WTC11 (cell line): ENCODE measurements around the gene ESR2. TPM values are rescaled to one million over a fixed set of nuclear protein-coding genes. Genes with fewer than 3 reads are reported as not detected.
A peak's percentile ranks its signal among the peaks of the same experiment; 100 is the strongest.

Experiments
- ATAC-seq: fragments of 200-7000 bp; cut with Tn5 transposase; 2 replicates; pipeline ENCODE4 v1.10.0; 2021; ENCODE audit warnings: mild to moderate bottlenecking, moderate library complexity
- CTCF ChIA-PET: fragments of 300-600 bp; sonication (Branson Sonifier 250); formaldehyde crosslinking; loops from one replicate; lab custom pipeline; 2021; ENCODE audit warnings: antibody characterized with exemption; lab: Charles Lee
- POLR2A ChIA-PET: fragments of 350-600 bp; sonication (Branson Sonifier 250); formaldehyde crosslinking; loops from one replicate; lab custom pipeline; 2021; ENCODE audit warnings: antibody characterized with exemption; lab: Charles Lee
- DNase-seq: peaks from one replicate; pipeline ENCODE4 v3.0.0; 2021; ENCODE audit warnings: low spot score
- H3K27ac Mint-ChIP-seq: 2 replicates; pipeline ENCODE4 v1.8.0; 2021; ENCODE audit warnings: mixed read lengths
- H3K27me3 Mint-ChIP-seq: 2 replicates; pipeline ENCODE4 v1.8.0; 2021; ENCODE audit warnings: low read depth, mild to moderate bottlenecking, moderate library complexity, mixed read lengths
- H3K36me3 Mint-ChIP-seq: 2 replicates; pipeline ENCODE4 v1.8.0; 2021; ENCODE audit warnings: mixed read lengths
- H3K4me1 Mint-ChIP-seq: 2 replicates; pipeline ENCODE4 v1.8.0; 2022; ENCODE audit warnings: mixed read lengths
- H3K4me3 Mint-ChIP-seq: 2 replicates; pipeline ENCODE4 v1.8.0; 2021; ENCODE audit warnings: mild to moderate bottlenecking, moderate library complexity, mixed read lengths
- H3K9me3 Mint-ChIP-seq: 2 replicates; pipeline ENCODE4 v1.8.0; 2021; ENCODE audit warnings: mixed read lengths
- FOXJ3 ChIP-seq: sonication (generic); formaldehyde crosslinking; IDR thresholded peaks from 2 replicates; pipeline ENCODE4 v1.9.0; 2021; ENCODE audit warnings: missing genetic modification reagents, mild to moderate bottlenecking, borderline replicate concordance
- FOXP1 ChIP-seq: sonication (generic); formaldehyde crosslinking; IDR thresholded peaks from 2 replicates; pipeline ENCODE4 v1.8.0; 2022; ENCODE audit warnings: missing genetic modification reagents, mild to moderate bottlenecking, moderate library complexity, borderline replicate concordance
- HMGA2 ChIP-seq: fragments of 250-450 bp; sonication (Bioruptor Pico); IDR thresholded peaks from 2 replicates; pipeline ENCODE4 v1.4.0; 2021; ENCODE audit warnings: mild to moderate bottlenecking, moderate library complexity
- NFYB ChIP-seq: sonication (generic); formaldehyde crosslinking; conservative IDR thresholded peaks from 2 replicates; pipeline ENCODE4 v1.8.0; 2022; ENCODE audit warnings: low read depth, missing genetic modification reagents
- NR3C1 ChIP-seq: sonication (generic); formaldehyde crosslinking; conservative IDR thresholded peaks from 2 replicates; pipeline ENCODE4 v1.8.1; 2023; ENCODE audit warnings: low read depth, mild to moderate bottlenecking, missing genetic modification reagents
- USF2 ChIP-seq: sonication (generic); formaldehyde crosslinking; IDR thresholded peaks from 2 replicates; pipeline ENCODE4 v1.8.1; 2023; ENCODE audit warnings: mild to moderate bottlenecking, missing genetic modification reagents, moderate library complexity
- total RNA-seq: library from RNA; stranded (reverse); gene quantifications from 3 replicates; pipeline ENCODE4 v1.2.3, GENCODE V29; 2021
- TF ChIP-seq, protein P1 (sequence below): fragments of 250-450 bp; sonication (Bioruptor Pico); IDR thresholded peaks from 2 replicates; pipeline ENCODE4 v1.9.0; 2021; ENCODE audit warnings: moderate library complexity, mild to moderate bottlenecking, inconsistent platforms, borderline replicate concordance
- TF ChIP-seq, protein P2 (sequence below): sonication (generic); formaldehyde crosslinking; IDR thresholded peaks from 2 replicates; pipeline ENCODE4 v1.8.1; 2023; ENCODE audit warnings: mild to moderate bottlenecking, missing genetic modification reagents
- TF ChIP-seq, protein P3 (sequence below): fragments of 250-450 bp; sonication (Bioruptor Pico); IDR thresholded peaks from 2 replicates; pipeline ENCODE4 v1.9.0; 2021; ENCODE audit warnings: mild to moderate bottlenecking
- TF ChIP-seq, protein P4 (sequence below): sonication (generic); formaldehyde crosslinking; IDR thresholded peaks from 2 replicates; pipeline ENCODE4 v1.8.1; 2022; ENCODE audit warnings: missing genetic modification reagents, borderline replicate concordance
- TF ChIP-seq, protein P5 (sequence below): sonication (generic); formaldehyde crosslinking; IDR thresholded peaks from 2 replicates; pipeline ENCODE4 v1.8.1; 2022; ENCODE audit warnings: low read depth, mild to moderate bottlenecking, moderate library complexity, missing genetic modification reagents, borderline replicate concordance
- TF ChIP-seq, protein P6 (sequence below): sonication (generic); formaldehyde crosslinking; IDR thresholded peaks from 2 replicates; pipeline ENCODE4 v1.8.1; 2022; ENCODE audit warnings: mild to moderate bottlenecking, moderate library complexity, missing genetic modification reagents
- TF ChIP-seq, protein P7 (sequence below): sonication (generic); formaldehyde crosslinking; IDR thresholded peaks from 2 replicates; pipeline ENCODE4 v1.8.1; 2022; ENCODE audit warnings: low read depth, missing genetic modification reagents, borderline replicate concordance
- TF ChIP-seq, protein P8 (sequence below): sonication (generic); formaldehyde crosslinking; IDR thresholded peaks from 2 replicates; pipeline ENCODE4 v1.8.0; 2022; ENCODE audit warnings: missing genetic modification reagents

Gene ESR2
- total RNA-seq, 1 experiment from 2014 or later, result 0.50 TPM

- Mint-ChIP-seq H3K4me3 (no peak overlapping the region), H3K36me3 (peaks cover 37% of the 10 kb centered on the region), H3K4me1 (peaks cover 16% of the 10 kb centered on the region), H3K27me3 (no peaks in the 10 kb centered on the region), H3K27ac (peak overlapping the region; percentile 31; the same call in 1 of the 2 replicates), H3K9me3 (no peaks in the 10 kb centered on the region)
- POLR2A ChIA-PET, result no interaction called here
- ATAC-seq (no peak), DNase-seq (no peak)
- TF ChIP-seq, protein P1, sequence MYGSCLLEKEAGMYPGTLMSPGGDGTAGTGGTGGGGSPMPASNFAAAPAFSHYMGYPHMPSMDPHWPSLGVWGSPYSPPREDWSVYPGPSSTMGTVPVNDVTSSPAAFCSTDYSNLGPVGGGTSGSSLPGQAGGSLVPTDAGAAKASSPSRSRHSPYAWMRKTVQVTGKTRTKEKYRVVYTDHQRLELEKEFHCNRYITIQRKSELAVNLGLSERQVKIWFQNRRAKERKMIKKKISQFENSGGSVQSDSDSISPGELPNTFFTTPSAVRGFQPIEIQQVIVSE (CRISPR knock-in tag), result no peak
- TF ChIP-seq, protein P2, sequence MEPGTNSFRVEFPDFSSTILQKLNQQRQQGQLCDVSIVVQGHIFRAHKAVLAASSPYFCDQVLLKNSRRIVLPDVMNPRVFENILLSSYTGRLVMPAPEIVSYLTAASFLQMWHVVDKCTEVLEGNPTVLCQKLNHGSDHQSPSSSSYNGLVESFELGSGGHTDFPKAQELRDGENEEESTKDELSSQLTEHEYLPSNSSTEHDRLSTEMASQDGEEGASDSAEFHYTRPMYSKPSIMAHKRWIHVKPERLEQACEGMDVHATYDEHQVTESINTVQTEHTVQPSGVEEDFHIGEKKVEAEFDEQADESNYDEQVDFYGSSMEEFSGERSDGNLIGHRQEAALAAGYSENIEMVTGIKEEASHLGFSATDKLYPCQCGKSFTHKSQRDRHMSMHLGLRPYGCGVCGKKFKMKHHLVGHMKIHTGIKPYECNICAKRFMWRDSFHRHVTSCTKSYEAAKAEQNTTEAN (CRISPR knock-in tag), result no peak
- TF ChIP-seq, protein P3, sequence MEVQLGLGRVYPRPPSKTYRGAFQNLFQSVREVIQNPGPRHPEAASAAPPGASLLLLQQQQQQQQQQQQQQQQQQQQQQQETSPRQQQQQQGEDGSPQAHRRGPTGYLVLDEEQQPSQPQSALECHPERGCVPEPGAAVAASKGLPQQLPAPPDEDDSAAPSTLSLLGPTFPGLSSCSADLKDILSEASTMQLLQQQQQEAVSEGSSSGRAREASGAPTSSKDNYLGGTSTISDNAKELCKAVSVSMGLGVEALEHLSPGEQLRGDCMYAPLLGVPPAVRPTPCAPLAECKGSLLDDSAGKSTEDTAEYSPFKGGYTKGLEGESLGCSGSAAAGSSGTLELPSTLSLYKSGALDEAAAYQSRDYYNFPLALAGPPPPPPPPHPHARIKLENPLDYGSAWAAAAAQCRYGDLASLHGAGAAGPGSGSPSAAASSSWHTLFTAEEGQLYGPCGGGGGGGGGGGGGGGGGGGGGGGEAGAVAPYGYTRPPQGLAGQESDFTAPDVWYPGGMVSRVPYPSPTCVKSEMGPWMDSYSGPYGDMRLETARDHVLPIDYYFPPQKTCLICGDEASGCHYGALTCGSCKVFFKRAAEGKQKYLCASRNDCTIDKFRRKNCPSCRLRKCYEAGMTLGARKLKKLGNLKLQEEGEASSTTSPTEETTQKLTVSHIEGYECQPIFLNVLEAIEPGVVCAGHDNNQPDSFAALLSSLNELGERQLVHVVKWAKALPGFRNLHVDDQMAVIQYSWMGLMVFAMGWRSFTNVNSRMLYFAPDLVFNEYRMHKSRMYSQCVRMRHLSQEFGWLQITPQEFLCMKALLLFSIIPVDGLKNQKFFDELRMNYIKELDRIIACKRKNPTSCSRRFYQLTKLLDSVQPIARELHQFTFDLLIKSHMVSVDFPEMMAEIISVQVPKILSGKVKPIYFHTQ, result no peak
- TF ChIP-seq HMGA2 (CRISPR knock-in tag) (no peak), NR3C1 (CRISPR knock-in tag) (no peak), FOXJ3 (CRISPR knock-in tag) (no peak), NFYB (CRISPR knock-in tag) (no peak), FOXP1 (CRISPR knock-in tag) (no peak), USF2 (CRISPR knock-in tag) (no peak)
- TF ChIP-seq, protein P4, sequence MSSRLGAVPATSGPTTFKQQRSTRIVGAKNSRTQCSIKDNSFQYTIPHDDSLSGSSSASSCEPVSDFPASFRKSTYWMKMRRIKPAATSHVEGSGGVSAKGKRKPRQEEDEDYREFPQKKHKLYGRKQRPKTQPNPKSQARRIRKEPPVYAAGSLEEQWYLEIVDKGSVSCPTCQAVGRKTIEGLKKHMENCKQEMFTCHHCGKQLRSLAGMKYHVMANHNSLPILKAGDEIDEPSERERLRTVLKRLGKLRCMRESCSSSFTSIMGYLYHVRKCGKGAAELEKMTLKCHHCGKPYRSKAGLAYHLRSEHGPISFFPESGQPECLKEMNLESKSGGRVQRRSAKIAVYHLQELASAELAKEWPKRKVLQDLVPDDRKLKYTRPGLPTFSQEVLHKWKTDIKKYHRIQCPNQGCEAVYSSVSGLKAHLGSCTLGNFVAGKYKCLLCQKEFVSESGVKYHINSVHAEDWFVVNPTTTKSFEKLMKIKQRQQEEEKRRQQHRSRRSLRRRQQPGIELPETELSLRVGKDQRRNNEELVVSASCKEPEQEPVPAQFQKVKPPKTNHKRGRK (CRISPR knock-in tag), result no peak
- TF ChIP-seq, protein P5, sequence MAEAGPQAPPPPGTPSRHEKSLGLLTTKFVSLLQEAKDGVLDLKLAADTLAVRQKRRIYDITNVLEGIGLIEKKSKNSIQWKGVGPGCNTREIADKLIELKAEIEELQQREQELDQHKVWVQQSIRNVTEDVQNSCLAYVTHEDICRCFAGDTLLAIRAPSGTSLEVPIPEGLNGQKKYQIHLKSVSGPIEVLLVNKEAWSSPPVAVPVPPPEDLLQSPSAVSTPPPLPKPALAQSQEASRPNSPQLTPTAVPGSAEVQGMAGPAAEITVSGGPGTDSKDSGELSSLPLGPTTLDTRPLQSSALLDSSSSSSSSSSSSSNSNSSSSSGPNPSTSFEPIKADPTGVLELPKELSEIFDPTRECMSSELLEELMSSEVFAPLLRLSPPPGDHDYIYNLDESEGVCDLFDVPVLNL (CRISPR knock-in tag), result no peak
- CTCF ChIA-PET, result no interaction called here
These were observed 219.1 kb downstream of the ESR2 start for GRCh38 chr14:64074961-64075612.

DNA sequence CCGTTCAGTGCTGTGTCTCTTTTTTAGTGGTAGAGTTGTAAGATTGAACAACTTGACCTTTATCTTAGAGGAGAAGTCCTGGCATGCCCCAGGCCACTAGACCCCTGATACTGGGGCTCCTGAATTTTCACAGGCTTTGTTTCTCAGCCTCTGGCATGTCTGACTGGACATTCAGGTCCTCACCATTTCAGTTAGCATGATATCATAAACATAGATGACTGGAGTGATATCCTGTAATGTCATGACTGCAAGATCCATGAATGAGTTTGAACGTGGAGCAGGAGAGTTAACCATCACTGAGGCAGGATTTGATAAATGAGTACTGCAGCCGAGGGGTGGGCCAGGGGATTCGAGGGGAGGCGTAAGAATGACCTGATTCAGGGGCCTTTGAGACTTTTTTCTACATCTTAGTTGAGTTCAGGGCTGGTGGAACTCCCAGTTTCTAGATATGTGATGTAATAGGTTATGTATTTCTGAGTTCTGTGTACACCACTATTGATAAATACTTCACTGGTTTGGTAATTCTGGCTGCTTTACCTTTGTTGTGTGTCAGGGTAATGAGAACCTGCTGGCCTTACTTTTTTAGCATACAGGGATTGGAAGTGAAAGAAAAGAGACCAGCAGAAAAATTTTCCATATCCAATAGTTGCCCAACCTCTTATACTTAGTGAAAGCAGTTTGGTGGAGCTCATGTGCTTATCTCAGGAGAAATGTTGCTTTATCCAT is 224.4 kb downstream of the ESR2 start:
- H3K27me3 Mint-ChIP-seq, result no peaks in the 10 kb centered on the region
- ChIA-PET CTCF (interaction anchor here (2.4 kb wide), 1 partner anchor 9 kb away, joined by 7 read pairs; no protein-coding TSS in a partner anchor), POLR2A (no interaction called here)
- peaks cover 36% of the 10 kb centered on the region for H3K36me3 Mint-ChIP-seq
- no peaks in the 10 kb centered on the region for H3K9me3 Mint-ChIP-seq
- DNase-seq (no peak), ATAC-seq (no peak)
- H3K27ac Mint-ChIP-seq, result 0 out of 2 replicates have a peak overlapping the region, but pooled peaks have one; percentile 61
- peaks cover 4% of the 10 kb centered on the region for H3K4me1 Mint-ChIP-seq
- H3K4me3 Mint-ChIP-seq, result no peak overlapping the region
- TF ChIP-seq, protein P6, sequence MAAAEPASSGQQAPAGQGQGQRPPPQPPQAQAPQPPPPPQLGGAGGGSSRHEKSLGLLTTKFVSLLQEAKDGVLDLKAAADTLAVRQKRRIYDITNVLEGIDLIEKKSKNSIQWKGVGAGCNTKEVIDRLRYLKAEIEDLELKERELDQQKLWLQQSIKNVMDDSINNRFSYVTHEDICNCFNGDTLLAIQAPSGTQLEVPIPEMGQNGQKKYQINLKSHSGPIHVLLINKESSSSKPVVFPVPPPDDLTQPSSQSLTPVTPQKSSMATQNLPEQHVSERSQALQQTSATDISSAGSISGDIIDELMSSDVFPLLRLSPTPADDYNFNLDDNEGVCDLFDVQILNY (CRISPR knock-in tag), result no peak
- TF ChIP-seq, protein P4 (CRISPR knock-in tag), result no peak
- TF ChIP-seq, protein P7, sequence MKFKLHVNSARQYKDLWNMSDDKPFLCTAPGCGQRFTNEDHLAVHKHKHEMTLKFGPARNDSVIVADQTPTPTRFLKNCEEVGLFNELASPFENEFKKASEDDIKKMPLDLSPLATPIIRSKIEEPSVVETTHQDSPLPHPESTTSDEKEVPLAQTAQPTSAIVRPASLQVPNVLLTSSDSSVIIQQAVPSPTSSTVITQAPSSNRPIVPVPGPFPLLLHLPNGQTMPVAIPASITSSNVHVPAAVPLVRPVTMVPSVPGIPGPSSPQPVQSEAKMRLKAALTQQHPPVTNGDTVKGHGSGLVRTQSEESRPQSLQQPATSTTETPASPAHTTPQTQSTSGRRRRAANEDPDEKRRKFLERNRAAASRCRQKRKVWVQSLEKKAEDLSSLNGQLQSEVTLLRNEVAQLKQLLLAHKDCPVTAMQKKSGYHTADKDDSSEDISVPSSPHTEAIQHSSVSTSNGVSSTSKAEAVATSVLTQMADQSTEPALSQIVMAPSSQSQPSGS (CRISPR knock-in tag), result no peak
- TF ChIP-seq, protein P8, sequence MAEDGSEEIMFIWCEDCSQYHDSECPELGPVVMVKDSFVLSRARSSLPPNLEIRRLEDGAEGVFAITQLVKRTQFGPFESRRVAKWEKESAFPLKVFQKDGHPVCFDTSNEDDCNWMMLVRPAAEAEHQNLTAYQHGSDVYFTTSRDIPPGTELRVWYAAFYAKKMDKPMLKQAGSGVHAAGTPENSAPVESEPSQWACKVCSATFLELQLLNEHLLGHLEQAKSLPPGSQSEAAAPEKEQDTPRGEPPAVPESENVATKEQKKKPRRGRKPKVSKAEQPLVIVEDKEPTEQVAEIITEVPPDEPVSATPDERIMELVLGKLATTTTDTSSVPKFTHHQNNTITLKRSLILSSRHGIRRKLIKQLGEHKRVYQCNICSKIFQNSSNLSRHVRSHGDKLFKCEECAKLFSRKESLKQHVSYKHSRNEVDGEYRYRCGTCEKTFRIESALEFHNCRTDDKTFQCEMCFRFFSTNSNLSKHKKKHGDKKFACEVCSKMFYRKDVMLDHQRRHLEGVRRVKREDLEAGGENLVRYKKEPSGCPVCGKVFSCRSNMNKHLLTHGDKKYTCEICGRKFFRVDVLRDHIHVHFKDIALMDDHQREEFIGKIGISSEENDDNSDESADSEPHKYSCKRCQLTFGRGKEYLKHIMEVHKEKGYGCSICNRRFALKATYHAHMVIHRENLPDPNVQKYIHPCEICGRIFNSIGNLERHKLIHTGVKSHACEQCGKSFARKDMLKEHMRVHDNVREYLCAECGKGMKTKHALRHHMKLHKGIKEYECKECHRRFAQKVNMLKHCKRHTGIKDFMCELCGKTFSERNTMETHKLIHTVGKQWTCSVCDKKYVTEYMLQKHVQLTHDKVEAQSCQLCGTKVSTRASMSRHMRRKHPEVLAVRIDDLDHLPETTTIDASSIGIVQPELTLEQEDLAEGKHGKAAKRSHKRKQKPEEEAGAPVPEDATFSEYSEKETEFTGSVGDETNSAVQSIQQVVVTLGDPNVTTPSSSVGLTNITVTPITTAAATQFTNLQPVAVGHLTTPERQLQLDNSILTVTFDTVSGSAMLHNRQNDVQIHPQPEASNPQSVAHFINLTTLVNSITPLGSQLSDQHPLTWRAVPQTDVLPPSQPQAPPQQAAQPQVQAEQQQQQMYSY (CRISPR knock-in tag), result no peak
